GOT3 (cell line): Measurements from ENCODE around the gene CHID1.
A peak's percentile ranks its signal among the peaks of the same experiment; 100 is the strongest.

Experiments used
- DNase-seq: peaks from one replicate; lab custom pipeline; 2025; ENCODE audit warnings: mixed read lengths; lab: John Stamatoyannopoulos, UW

Gene CHID1

GRCh38 chr11:910589-911030 is at the start of gene CHID1:
Gene CHID1, minus strand, starts transcription at chr11:910810. Its CDS starts 5,994 bp downstream, at chr11:904816.
- peak; percentile 11 for DNase-seq

GRCh38 chr11:959608-960007 is 49.0 kb upstream of the CHID1 start:
- no peak for DNase-seq

DNA sequence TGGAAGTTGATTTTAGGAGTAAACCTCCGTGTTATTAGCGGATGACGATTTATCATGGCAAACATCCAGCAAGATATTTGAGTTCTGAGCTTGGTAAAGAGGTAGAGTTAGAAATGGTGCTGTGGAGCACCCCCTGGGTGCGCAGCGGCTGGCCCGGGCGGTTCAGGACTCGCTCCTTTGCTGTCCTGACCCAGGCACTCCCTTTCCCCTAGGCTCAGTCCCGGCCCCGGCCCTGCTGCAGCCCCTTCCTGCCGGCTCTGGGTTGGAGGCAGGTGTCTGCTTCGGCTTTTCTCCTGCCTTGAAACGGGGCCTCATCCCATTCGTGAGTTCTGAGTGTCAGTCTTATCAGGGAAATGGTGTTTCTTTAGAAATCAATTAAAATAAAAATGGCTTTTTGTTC is 48.4 kb upstream of the CHID1 start:
- no peak for DNase-seq

GRCh38 chr11:958101-958500 is 47.5 kb upstream of the CHID1 start:
- DNase-seq = no peak

- DNase-seq = no peak
Measured at GRCh38 chr11:957212-957920, 46.8 kb upstream of the CHID1 start.

DNA sequence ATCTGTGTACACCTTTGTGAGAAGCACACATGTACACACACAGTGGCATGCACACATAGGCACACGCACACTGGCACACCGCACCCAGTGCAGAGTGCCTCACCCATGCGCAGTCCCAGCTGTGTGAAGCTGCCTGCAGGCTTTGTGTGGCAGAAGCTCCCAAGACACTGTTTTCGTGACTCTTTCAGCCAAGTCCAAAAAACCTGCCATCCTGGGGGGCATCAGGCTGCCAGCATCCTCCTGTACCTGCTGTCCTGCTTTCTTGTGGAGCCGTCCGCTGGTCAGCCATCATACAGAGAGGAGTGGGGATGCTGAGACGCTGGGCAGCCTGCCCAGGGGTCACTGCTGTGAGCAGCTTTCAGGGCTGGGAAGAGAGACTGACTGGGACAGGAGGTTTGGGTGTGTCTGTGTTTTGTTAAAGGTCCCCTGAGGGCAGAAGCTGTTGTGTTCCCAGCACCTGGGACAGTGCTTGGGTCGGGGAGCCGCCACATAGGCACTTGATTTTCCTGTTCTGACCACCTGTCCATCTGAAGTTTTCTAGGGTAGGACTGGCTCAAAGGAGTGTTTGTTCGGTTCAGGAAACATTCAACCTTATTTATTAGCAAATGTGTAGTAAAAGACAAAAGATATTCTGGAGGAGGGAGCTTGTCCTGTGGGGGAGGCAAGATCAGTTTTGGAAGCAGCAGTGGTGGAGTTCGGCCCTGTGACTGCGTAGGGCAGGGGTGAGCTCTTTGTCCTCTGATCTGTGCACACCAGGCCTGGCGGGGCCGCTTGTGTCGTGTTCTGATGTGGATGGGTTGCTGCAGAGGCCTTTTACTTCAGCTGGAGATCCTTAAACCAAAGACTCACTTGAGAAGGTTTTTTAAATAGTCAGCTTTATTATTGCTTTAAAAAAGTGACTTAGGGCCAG is 44.8 kb upstream of the CHID1 start:
- no peak for DNase-seq

- DNase-seq = no peak
Measured at GRCh38 chr11:954392-955153, 44.0 kb upstream of the CHID1 start.

GRCh38 chr11:953512-953911 is 42.9 kb upstream of the CHID1 start:
- DNase-seq = no peak

GRCh38 chr11:952406-953385 is 42.1 kb upstream of the CHID1 start:
- DNase-seq = no peak

GRCh38 chr11:951507-951906 is 40.9 kb upstream of the CHID1 start:
- no peak for DNase-seq

DNA sequence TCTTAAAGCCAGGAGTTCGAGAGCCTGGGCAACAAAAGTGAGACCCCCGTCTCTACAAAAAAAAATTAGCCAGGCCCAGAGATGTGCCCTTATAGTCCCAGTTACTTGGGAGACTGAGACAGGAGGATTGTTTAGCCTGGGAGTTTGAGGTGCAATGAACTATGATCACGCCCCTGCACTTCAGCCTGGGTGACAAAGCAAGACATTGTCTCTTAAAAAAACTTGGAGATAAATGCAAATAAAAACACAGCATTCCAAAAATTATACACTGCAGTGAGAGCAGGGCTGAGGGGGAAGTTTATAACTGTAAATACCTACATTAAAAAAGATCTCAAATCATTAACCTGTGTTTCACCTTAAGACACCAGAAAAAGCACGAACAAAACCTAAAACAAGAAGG is 37.1 kb upstream of the CHID1 start:
- no peak for DNase-seq

GRCh38 chr11:945986-946385 is 35.4 kb upstream of the CHID1 start:
- no peak for DNase-seq

DNA sequence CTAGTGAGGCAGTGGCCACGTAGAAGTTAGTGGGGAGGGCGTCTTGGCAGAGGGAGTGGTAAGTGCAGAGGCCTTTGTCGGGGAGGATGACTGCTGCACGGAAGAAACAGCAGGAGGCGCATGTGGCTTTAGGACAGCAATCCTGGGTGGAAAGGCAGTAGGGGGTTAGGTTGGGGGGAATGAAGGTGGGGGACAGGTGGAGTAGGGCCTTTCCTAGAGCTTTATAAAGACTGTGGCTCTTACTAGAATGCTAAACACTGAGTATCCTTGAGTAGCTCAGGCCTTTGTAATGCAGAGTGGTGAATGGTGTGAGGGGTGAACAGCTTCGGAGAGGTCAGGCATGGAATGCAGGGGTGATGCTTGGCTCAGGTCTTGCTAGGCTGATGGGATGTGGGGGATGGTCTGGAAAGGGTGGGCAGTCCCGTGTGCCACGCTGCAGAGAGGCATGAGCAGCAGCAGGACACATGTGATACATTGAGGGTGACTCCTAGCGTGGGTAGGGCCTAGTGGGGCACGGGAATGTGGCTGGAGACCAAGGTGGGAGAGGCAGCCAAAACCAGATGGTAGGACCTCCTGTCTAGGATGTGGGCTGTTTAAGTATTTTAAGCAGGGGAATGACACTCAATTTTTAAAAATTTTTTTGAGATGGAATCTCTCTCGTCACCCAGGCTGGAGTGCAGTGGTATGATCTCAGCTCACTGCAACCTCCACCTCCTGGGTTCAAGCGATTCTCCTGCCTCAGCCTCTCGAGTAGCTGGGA is 34.3 kb upstream of the CHID1 start:
- DNase-seq = no peak

- no peak for DNase-seq
Measured at GRCh38 chr11:942823-943222, 32.2 kb upstream of the CHID1 start.

- no peak for DNase-seq
Measured at GRCh38 chr11:940496-941135, 30.0 kb upstream of the CHID1 start.

- no peak for DNase-seq
Measured at GRCh38 chr11:937841-938261, 27.2 kb upstream of the CHID1 start.

DNA sequence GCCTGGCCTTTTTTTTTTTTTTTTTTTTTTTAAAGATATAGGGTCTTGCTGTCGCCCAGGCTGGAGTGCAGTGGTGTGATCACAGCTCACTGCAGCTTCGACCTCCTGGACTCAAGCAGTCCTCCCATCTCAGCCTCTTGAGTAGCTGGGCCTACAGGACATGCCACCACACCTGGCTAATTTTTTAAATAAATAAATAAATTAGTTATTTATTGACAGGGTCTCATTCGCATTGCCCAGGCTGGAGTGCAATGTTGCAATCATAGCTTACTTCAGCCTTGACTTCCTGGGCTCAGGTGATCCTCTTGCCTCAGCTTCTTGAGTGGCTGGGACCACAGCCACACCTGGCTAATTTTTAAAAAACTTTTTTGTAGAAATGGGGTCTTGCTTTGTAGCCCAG is 25.6 kb upstream of the CHID1 start:
- no peak for DNase-seq

DNA sequence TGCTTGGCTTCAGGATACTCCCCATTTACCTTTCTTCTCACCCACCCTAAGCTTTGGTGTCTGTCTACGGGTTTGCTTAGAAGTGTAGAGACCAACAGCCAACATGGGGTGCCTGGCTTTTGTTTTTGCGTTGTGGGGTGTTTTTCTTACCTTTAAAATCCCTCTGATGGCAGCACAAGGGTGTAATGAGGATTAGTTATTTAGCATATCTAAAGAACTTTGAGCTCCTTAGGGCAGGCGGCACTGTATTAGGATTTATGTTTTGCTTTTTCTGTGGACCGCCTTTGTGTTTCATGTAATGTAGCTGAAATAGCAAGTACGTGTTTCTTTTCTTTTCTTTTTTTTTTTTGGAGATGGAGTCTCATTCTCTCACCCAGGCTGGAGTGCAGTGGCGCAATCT is 23.9 kb upstream of the CHID1 start:
- no peak for DNase-seq

DNA sequence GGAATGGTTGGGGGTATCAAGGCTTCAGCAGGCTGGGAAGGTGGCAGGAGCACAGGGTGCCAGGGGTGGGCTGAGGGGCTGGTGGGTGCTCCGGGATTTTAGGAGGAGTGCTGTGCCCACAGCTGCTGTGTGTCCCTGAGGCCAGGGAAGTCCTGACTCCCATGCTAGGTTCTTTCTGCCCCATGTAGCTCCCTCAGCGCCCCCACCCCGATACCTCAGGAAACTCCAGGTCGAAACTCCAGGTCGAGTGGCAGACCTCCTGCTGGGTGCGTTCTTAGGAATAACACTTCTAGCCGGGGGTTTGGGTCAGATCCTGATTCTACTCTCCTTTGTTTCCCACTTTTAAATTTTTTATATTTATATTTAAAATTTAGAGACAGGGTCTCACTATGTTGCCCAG is 23.3 kb upstream of the CHID1 start:
- DNase-seq = no peak
